Amygdala (tissue), 56 donors: ENCODE data around the gene OGFOD3.
A peak's percentile ranks its signal among the peaks of the same experiment; 100 is the strongest.

Source experiments
- DNase-seq, 56 donors: peaks; one replicate each; lab custom pipeline; 2025; lab: John Stamatoyannopoulos, UW

Gene OGFOD3

DNA sequence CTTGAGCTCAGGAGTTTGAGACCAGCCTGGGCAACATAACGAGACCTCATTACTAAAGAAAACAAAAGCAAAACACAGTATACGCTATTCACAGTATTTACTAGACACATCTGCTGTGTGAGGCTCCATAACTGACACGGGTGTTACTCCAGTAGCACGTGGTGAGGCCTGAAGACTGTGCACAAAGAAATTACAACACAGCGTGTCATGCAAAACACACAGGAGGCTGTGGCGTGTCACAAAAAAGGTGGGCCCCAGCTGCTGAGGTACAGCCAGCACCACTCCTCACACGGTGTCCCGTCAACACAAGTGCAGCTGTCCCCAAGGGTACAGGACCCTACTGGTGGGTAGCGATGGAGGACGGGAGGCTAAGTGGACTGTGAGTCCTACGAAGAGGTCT lies 29.5 kb upstream of the OGFOD3 start:
- no peak for DNase-seq

- no peak for DNase-seq
Observed at GRCh38 chr17:82446649-82447048, 28.3 kb upstream of the OGFOD3 start.

GRCh38 chr17:82446124-82446523 lies 27.7 kb upstream of the OGFOD3 start:
- no peak for DNase-seq

DNA sequence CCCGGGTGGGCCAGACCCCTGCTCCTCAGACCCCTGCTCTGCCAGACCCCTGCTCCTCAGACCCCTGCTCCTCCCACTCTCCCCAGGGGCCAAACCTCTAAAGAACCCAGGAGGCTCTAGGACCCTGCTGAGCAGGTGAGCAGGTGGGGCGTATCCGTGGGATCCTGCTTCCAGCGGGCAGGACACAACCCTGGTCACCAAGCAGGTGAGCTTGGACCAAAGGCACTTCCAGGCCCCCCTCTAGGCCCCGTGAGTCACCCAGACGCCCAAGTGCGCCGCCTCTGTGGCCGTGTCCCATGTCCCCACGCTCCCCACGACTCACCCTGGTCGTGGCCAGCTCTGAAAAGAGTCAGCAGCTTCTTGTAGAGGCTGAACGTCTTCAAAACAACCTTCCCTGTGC lies 27.2 kb upstream of the OGFOD3 start:
- DNase-seq = no peak

DNA sequence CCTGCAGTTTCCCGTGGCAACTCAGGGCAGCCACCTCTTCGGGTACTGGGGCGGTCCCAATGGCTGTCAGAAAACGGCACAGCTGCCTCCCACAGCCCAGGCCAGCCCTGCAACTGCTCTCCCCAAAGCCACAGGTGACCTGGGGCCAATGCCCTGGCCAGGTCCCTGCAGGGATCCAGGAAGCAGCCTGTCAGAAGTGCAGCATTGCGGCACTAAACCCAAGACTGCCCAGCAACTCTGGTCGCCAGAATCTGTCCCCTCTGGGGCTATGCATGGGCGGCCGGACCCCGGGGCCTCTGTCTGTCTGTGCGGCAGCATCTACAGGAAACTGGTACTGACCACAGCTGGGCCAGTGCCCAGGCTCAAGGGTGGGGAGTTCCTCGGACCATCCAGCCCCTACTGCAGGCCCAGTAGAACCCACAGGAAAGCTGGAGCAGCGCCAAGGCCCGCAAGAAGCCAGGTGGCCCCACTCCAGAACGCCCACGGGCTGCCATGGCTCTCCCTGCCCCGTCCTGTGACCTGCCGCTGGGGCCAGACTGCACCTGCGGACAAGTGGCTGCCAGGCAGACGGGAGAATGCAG lies 26.6 kb upstream of the OGFOD3 start:
- DNase-seq = peak in 9 of 56 donors; percentile 19 to 52 (median 32)

DNA sequence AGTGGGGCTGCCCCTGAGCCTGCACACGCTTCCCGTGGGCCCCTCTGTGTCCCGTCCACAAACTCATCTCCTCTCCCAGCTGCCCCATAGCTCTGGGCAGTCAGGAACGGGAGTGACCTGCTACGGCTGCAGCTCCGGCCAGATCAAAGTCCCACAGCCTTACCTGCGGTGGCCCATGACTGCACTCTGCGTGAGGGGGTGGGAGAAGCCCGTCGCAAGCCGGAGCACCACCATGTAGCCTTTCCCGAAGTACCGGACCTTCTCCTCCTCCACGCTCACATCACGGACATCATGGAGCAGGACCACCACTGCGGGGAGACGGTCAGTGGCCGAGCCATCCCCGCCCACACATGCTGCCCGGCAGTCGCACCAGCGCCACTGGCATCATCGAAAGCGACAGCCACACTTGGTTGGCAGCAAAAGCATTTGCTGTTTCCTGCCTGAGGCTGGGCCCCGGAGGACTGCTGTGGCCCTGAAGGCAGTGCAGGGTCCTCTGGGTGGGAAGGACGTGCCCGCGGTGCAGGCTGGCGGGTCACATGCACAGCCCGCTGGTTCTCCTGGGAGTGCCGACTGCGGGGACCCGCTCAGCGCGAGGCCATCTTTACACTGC lies 26.0 kb upstream of the OGFOD3 start:
- DNase-seq = no peak

- peak in 6 of 56 donors; percentile 10 to 52 (median 18) for DNase-seq
Observed at GRCh38 chr17:82443465-82444283, 25.3 kb upstream of the OGFOD3 start.

DNA sequence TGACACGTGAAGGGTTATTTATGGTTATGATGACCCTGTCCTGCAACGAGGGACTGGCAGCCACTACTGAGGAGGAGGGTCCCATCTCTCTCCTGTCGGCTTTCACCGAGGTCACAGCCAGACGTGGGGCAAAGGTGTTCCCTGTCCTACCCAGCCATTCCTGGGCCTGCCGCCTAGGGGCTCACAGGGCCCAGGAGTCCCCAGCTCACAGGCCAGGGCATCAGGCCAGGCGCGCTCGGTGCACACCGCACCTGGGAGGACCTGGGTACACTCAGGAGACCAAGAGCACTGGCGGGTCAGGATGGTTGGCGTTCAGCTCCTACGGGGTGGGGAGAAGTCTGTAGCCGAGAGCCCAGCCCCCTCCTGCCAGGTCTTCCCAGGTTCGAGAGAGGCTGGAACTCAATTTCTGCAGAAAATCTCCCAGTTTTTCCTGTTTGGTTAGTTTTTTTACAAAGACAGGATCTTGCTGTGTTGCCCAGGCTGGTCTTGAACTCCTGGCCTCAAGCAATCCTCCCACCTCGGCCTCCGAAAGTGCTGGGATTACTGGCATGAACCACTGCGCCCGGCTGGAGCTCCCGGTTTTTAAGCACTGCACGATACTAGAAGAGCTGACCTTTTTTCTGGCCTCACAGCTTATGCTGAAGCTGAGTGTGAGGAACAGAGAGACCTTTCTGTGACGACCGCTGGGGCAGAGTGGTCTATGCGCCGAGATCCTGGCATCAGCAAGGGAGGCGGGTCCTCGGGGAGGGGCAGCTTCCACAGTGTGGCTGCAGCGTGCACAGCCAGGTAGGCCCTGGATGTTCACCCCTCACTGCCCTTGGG lies 24.5 kb upstream of the OGFOD3 start:
- DNase-seq = no peak

DNA sequence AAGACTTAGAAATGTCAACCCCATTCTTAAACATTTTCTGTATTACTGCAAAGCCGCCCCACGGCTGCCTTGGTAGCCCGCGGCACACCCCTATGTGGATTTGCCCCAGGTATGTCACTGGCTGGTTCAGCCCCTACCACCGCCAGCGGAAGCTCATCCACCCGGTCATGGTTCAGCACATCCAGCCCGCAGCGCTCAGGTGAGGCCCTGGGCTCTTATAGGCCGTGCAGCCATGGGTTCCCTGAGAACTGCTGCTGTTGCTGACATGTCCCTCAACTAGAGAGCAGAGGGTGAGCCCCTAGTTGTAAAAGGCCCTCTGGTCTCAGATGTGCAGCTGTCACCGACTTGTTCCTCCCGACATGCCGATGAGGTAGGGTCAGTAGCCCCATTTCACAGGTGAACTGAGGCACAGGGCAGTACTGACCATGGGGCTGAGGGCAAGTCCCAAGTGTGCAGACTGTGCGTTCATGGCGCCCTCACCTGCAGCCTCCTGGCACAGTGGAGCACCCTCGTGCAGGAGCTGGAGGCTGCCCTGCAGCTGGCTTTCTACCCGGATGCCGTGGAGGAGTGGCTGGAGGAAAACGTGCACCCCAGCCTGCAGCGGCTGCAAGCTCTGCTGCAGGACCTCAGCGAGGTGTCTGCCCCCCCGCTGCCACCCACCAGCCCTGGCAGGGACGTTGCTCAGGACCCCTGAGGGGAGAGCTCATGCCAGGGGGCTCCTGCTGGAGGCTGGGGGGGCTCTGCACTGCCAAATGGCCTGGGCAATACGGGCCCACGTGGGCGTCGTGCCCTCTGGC lies 23.5 kb upstream of the OGFOD3 start:
- DNase-seq = no peak

- DNase-seq = peak in 1 of 56 donors; percentile 37
Observed at GRCh38 chr17:82440991-82441627, 22.7 kb upstream of the OGFOD3 start.

GRCh38 chr17:82440469-82440981 lies 22.1 kb upstream of the OGFOD3 start:
- peak in 3 of 56 donors; percentile 13 to 58 (median 24) for DNase-seq

- DNase-seq = no peak
Observed at GRCh38 chr17:82439829-82440365, 21.5 kb upstream of the OGFOD3 start.

GRCh38 chr17:82439194-82439828 lies 20.9 kb upstream of the OGFOD3 start:
- no peak for DNase-seq

GRCh38 chr17:82438401-82439193 lies 20.2 kb upstream of the OGFOD3 start:
- DNase-seq = no peak

GRCh38 chr17:82437325-82437668 lies 18.9 kb upstream of the OGFOD3 start:
- DNase-seq = no peak

DNA sequence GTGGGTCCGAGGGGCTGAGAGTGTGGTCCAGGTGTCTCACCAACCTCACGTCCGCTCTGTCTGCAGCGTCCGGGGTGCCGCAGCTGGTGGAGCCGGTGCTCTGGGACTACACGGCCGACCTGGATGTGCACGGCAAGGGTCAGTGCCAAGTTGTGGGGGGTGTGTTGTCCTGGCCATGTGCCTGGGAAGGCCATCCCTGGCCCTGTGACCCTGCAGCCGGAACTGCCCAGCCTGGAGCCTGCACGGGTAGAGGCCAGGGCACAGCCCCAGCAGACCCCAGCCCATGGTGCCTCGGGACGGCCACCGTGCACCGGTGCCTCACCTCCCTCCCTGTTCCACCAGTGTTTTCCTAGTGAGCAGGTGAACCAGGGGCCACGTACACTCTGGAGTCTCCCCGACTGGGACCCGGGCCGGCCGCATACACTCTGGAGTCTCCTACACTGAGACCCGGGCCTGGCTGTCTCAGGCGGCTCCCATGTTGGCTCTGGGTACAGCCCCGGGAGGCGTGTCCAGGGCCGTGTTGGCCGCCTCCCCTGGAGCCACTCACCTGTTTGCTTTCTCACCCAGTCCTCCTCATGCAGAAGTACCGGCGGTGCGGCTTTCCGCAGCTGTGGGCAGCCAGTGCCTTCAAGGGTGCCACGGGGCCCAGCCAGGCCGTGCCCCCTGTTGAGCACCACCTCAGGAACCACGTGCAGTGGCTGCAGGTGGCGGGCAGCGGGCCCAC lies 18.4 kb upstream of the OGFOD3 start:
- DNase-seq = no peak
